Endothelial cell of umbilical vein (primary cell): ENCODE results near the gene PAX6. TPM values are rescaled to one million over a fixed set of nuclear protein-coding genes. Genes with fewer than 3 reads are reported as not detected.

Experiments used
- BruUV-seq: library from RNA; stranded (reverse); fragments of 400-500 nt; replicated peaks from 2 replicates; lab custom pipeline; 2021; lab: Mats Ljungman, UMichigan
- CTCF ChIA-PET: fragments of 300-600, 350-600 bp; sonication (Branson Sonifier 250); formaldehyde crosslinking; loops from one replicate; lab custom pipeline; 2021; ENCODE audit warnings: antibody characterized with exemption, inconsistent platforms; lab: Charles Lee
- POLR2A ChIA-PET: fragments of 300-600, 350-600 bp; sonication (Branson Sonifier 250); formaldehyde crosslinking; loops from one replicate; lab custom pipeline; 2021; ENCODE audit warnings: antibody characterized with exemption, inconsistent platforms; lab: Charles Lee
- DNase-seq: peaks from one replicate; pipeline ENCODE4 v3.0.0-alpha.2; 2011; ENCODE audit warnings: low read depth, low spot score
- FAIRE-seq: peaks from 2 replicates; lab custom pipeline; 2011; peaks lifted over from hg19 to GRCh38; lab: Jason Lieb, UNC
- H2AFZ ChIP-seq: 2 replicates; pipeline ENCODE4 v1.6.0; 2012; ENCODE audit warnings: low read depth, low read length, control low read depth, inconsistent platforms
- H3K27ac ChIP-seq: 2 replicates; pipeline ENCODE4 v1.5.1; 2011; ENCODE audit warnings: low read depth, mild to moderate bottlenecking, control low read depth, low read length, moderate library complexity; ENCODE audit not compliant: insufficient read depth
- H3K27me3 ChIP-seq, 2 experiments: 2 replicates each; pipeline versions ENCODE4 v1.6.0 to v1.6.1; 2011; ENCODE audit warnings: low read length in 2 of 2, mixed read lengths in 1 of 2; ENCODE audit not compliant: control insufficient read depth in 2 of 2, insufficient read depth in 2 of 2
- H3K36me3 ChIP-seq, 2 experiments: 2 replicates in 1 of 2; 3 replicates in 1 of 2; pipeline ENCODE4 v1.5.1; 2011; ENCODE audit warnings: low read length in 2 of 2, mild to moderate bottlenecking in 1 of 2, moderate library complexity in 1 of 2; ENCODE audit not compliant: control insufficient read depth in 2 of 2, insufficient read depth in 2 of 2; ENCODE audit errors: extremely low read depth in 1 of 2
- H3K4me1 ChIP-seq: 3 replicates; pipeline ENCODE4 v1.5.1; 2011; ENCODE audit warnings: mild to moderate bottlenecking, low read length; ENCODE audit not compliant: control insufficient read depth, insufficient read depth; ENCODE audit errors: extremely low read depth
- H3K4me2 ChIP-seq: 2 replicates; pipeline ENCODE4 v1.6.1; 2011; ENCODE audit warnings: low read length, control low read depth, mixed read lengths; ENCODE audit not compliant: insufficient read depth
- H3K4me3 ChIP-seq, 3 experiments: fragments of 200-600 bp in 1 of 3; sonication (generic), shearing (Covaris generic) in 1 of 3; replicated peaks in 1 of 3; 2 replicates each; pipeline ENCODE4 v1.5.1; 2011 to 2016; ENCODE audit warnings: control low read depth in 3 of 3, low read length in 3 of 3, mild to moderate bottlenecking in 2 of 3, inconsistent platforms in 1 of 3, low read depth in 1 of 3, moderate library complexity in 1 of 3; ENCODE audit not compliant: insufficient read depth in 1 of 3
- H3K79me2 ChIP-seq: 2 replicates; pipeline ENCODE4 v1.6.0; 2012; ENCODE audit warnings: low read length, inconsistent platforms; ENCODE audit not compliant: control insufficient read depth, insufficient read depth
- H3K9ac ChIP-seq: replicated peaks from 2 replicates; pipeline ENCODE3; 2011; ENCODE audit warnings: low read length, control low read depth; ENCODE audit not compliant: insufficient read depth; ENCODE audit errors: extremely low read depth
- H3K9me1 ChIP-seq: replicated peaks from 3 replicates; pipeline ENCODE4 v1.6.0; 2011; ENCODE audit warnings: mild to moderate bottlenecking, low read length; ENCODE audit not compliant: control insufficient read depth, insufficient read depth; ENCODE audit errors: extremely low read depth
- H3K9me3 ChIP-seq: replicated peaks from 2 replicates; pipeline ENCODE4 v1.5.1; 2012; ENCODE audit warnings: low read length, inconsistent platforms; ENCODE audit not compliant: control insufficient read depth, insufficient read depth
- H4K20me1 ChIP-seq: replicated peaks from 2 replicates; pipeline ENCODE3; 2011; ENCODE audit warnings: mild to moderate bottlenecking, low read length; ENCODE audit not compliant: control insufficient read depth, insufficient read depth; ENCODE audit errors: extremely low read depth
- EZH2 ChIP-seq: IDR thresholded peaks from 2 replicates; pipeline ENCODE4 v1.6.1; 2012; ENCODE audit warnings: borderline replicate concordance, low read depth, mild to moderate bottlenecking, moderate library complexity, low read length, inconsistent platforms; ENCODE audit not compliant: severe bottlenecking
- MAX ChIP-seq: IDR thresholded peaks from 2 replicates; pipeline ENCODE4 v1.6.1; 2011; ENCODE audit not compliant: insufficient read depth, insufficient read length
- POLR2AphosphoS5 ChIP-seq: IDR thresholded peaks from 2 replicates; pipeline ENCODE4 v1.6.1; 2012; ENCODE audit warnings: low read depth, mild to moderate bottlenecking, control low read depth, low read length, moderate library complexity; ENCODE audit not compliant: insufficient read depth
- dilution Hi-C: fragments of 300-500 bp; cut with MboI; formaldehyde crosslinking; loops from one replicate; pipeline ENCODE4 v1.15.0; 2019; ENCODE audit warnings: low sequenced_read_pairs; ENCODE audit not compliant: extremely low pct_ligation_motif_present
- intact Hi-C: fragments of 100-400 bp; cut with micrococcal nuclease; formaldehyde crosslinking; loops from one replicate; pipeline ENCODE4 v1.10.0; 2022
- polyA plus RNA-seq, 4 experiments: library from polyadenylated mRNA; depleted of rRNA in 3 of 4; stranded (reverse) in 3 of 4; unstranded in 1 of 4; fragments of >200 nt; gene quantifications; 2 replicates each; pipeline versions ENCODE4 v1.2.1 to v1.2.3, GENCODE V29; 2011 to 2012; ENCODE audit warnings: missing spikeins in 1 of 4
- total RNA-seq: library from RNA; stranded (reverse); gene quantifications from 2 replicates; pipeline ENCODE4 v1.2.3, GENCODE V29; 2021

PAX6 gene
- total and polyA plus RNA-seq, 2 donors (not counting 3 experiments of a cell fraction or from before 2014, with no cell fraction given) = not detected

- DNase-seq = no peak
- dilution Hi-C loops (no loop called here), intact Hi-C loops (loop anchor here (2.0 kb wide), 1 partner anchor 22 kb away; no protein-coding TSS in a partner anchor)
- H3K27ac ChIP-seq = no peak overlapping the region
- peak; percentile 17 for TF ChIP-seq EZH2
- TF ChIP-seq POLR2AphosphoS5 = no peak
- FAIRE-seq = no peak
- no peaks in the 10 kb centered on the region for H3K9me3 ChIP-seq
- H3K36me3 ChIP-seq = no peaks in the 10 kb centered on the region
- peaks cover 95 to 99% of the 10 kb centered on the region in 2 experiments for H3K27me3 ChIP-seq
- no peaks in the 10 kb centered on the region for H3K9me1 ChIP-seq
- H3K4me3 ChIP-seq = no peak overlapping the region
- ChIA-PET CTCF (no interaction called here), POLR2A (no interaction called here)
- no peaks in the 10 kb centered on the region for H3K79me2 ChIP-seq
- no peak overlapping the region for H3K9ac ChIP-seq
- no peak overlapping the region for H2AFZ ChIP-seq
- no peak overlapping the region for H3K4me2 ChIP-seq
- peaks cover 2% of the 10 kb centered on the region for H3K4me1 ChIP-seq
- no TSS peak for BruUV-seq
- no peaks in the 10 kb centered on the region for H4K20me1 ChIP-seq
Observed at GRCh38 chr11:31820438-31820818, 9.3 kb upstream of the PAX6 start.

DNA sequence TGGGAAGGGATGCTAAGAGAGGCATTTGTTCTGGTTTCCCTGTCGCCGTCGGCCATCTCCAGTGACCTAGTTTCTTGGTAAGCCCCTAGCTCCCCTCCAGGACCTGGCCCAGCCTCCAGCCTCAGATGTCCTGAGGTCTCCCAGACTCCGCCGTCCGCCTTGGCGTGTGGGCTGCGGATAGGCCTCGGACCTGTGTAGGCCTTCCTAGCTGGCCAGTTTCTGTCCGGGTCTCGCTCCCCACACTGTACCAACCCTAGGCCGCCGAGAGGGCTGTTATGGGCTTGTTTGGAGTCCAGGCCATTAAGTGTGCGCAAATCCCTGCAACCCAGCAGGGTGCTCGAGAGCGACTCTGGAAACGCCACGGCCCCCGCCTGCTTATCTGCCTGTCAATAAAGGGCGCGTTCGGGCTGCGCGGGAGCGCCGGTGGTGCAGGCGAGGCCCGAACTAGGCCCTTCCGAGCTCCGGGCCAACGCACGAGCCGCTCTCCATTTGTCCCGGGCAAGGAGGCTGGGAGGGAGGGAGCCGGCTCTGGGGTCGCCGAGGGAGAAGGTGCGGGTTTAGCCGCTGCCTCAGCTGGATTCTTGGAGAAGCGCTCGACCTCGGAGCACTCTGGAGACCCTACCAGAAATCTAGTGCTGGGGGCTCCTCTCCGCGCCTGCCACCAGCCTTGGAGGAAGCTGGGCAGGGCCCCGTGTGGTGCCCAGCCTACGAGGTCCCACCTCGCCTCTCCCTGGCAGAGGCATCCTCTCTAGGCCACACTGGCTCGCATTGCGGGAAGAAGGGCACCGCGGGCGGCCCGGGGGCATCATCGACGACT is 8.7 kb upstream of the PAX6 start:
- ChIA-PET POLR2A (no interaction called here), CTCF (no interaction called here)
- Histone ChIP-seq H4K20me1 (no peaks in the 10 kb centered on the region), H3K27me3 (peaks cover 95 to 99% of the 10 kb centered on the region in 2 experiments), H3K36me3 (no peaks in the 10 kb centered on the region), H3K9me1 (no peaks in the 10 kb centered on the region), H2AFZ (no peak overlapping the region), H3K4me1 (peaks cover 2% of the 10 kb centered on the region), H3K79me2 (no peaks in the 10 kb centered on the region), H3K9ac (no peak overlapping the region), H3K27ac (no peak overlapping the region), H3K4me2 (no peak overlapping the region), H3K9me3 (no peaks in the 10 kb centered on the region), H3K4me3 (no peak overlapping the region)
- no peak for FAIRE-seq
- intact Hi-C loops = loop anchor here (2.0 to 10.0 kb wide), 2 partner anchors 21 to 785 kb away; no protein-coding TSS in a partner anchor
- BruUV-seq = no TSS peak
- TF ChIP-seq MAX = no peak
- peak; percentile 90 for TF ChIP-seq EZH2
- DNase-seq = no peak
- dilution Hi-C loops = no loop called here
